HepG2 (cell line): ENCODE measurements around the gene SLC22A7. TPM values are rescaled to one million over a fixed set of nuclear protein-coding genes. Genes with fewer than 3 reads are reported as not detected.
A peak's percentile ranks its signal among the peaks of the same experiment; 100 is the strongest.

Experiments
- AGO2 ChIP-seq: fragments of 200-400 bp; formaldehyde crosslinking; optimal IDR thresholded peaks from 2 replicates; pipeline ENCODE3; 2017; ENCODE audit warnings: mild to moderate bottlenecking, low read depth, low read length, moderate library complexity
- EZH2 ChIP-seq: conservative IDR thresholded peaks from 2 replicates; pipeline ENCODE4 v1.6.1; 2012; ENCODE audit warnings: mild to moderate bottlenecking, low read depth, low read length, moderate library complexity
- HMGA1 ChIP-seq: sonication (generic); formaldehyde crosslinking; conservative IDR thresholded peaks from 2 replicates; pipeline ENCODE4 v1.4.0; 2020; ENCODE audit warnings: missing genetic modification reagents
- HNRNPH1 ChIP-seq: fragments of 200-400 bp; formaldehyde crosslinking; optimal IDR thresholded peaks from 2 replicates; pipeline ENCODE3; 2017; ENCODE audit warnings: mild to moderate bottlenecking, low read depth, low read length
- KLF13 ChIP-seq: sonication (generic); formaldehyde crosslinking; IDR thresholded peaks from 2 replicates; pipeline ENCODE4 v1.4.0; 2020; ENCODE audit warnings: mild to moderate bottlenecking, missing genetic modification reagents
- NFE2L2 ChIP-seq: fragments of 150-350 bp; IDR thresholded peaks from 2 replicates; pipeline ENCODE4 v1.6.1; 2014; ENCODE audit warnings: low read length
- PITX1 ChIP-seq: sonication (generic); formaldehyde crosslinking; IDR thresholded peaks from 2 replicates; pipeline ENCODE4 v1.5.1; 2020; ENCODE audit warnings: mild to moderate bottlenecking, missing genetic modification reagents
- SOX5 ChIP-seq: IDR thresholded peaks from 2 replicates; pipeline ENCODE4 v1.6.1; 2016; ENCODE audit warnings: borderline replicate concordance
- SYNCRIP ChIP-seq: fragments of 200-400 bp; formaldehyde crosslinking; IDR thresholded peaks from 2 replicates; pipeline ENCODE4 v1.6.1; 2018; ENCODE audit warnings: mild to moderate bottlenecking, low read depth, low read length; ENCODE audit not compliant: insufficient read depth
- TBX2 ChIP-seq: sonication (generic); formaldehyde crosslinking; IDR thresholded peaks from 2 replicates; pipeline ENCODE4 v1.5.0; 2020; ENCODE audit warnings: missing genetic modification reagents, mild to moderate bottlenecking, borderline replicate concordance
- ZBTB39 ChIP-seq: sonication (generic); formaldehyde crosslinking; IDR thresholded peaks from 2 replicates; pipeline ENCODE4 v1.5.0; 2020; ENCODE audit warnings: missing genetic modification reagents
- ZFP62 ChIP-seq: sonication (generic); formaldehyde crosslinking; IDR thresholded peaks from 2 replicates; pipeline ENCODE4 v1.4.0; 2020; ENCODE audit warnings: missing genetic modification reagents
- ZNF280B ChIP-seq: sonication (generic); formaldehyde crosslinking; IDR thresholded peaks from 2 replicates; pipeline ENCODE4 v1.5.0; 2020; ENCODE audit warnings: missing genetic modification reagents, mild to moderate bottlenecking, borderline replicate concordance
- ZNF7 ChIP-seq: IDR thresholded peaks from 2 replicates; pipeline ENCODE4 v1.6.1; 2016; ENCODE audit warnings: missing biosample characterization, missing genetic modification reagents
- ZNF784 ChIP-seq: sonication (generic); formaldehyde crosslinking; IDR thresholded peaks from 2 replicates; pipeline ENCODE4 v1.5.1; 2020; ENCODE audit warnings: missing genetic modification reagents, mild to moderate bottlenecking, borderline replicate concordance
- polyA plus RNA-seq, 8 experiments: library from polyadenylated mRNA; depleted of rRNA in 3 of 8; stranded (reverse) in 7 of 8; unstranded in 1 of 8; fragments of >200 nt; fragmentation: Illumina TruSeq in 4 of 8; extraction: Trizol in 4 of 8; gene quantifications; 2 replicates each; pipeline versions ENCODE4 v1.2.1 to v1.2.3, GENCODE V29; 2011 to 2016; ENCODE audit warnings: low read depth in 4 of 8, missing spikeins in 1 of 8, mixed read lengths in 1 of 8; ENCODE audit not compliant: insufficient read depth in 1 of 8
- total RNA-seq, 5 experiments: library from RNA; depleted of rRNA; stranded (reverse); fragments of >200 nt; fragmentation: Illumina TruSeq; extraction: Trizol; gene quantifications; 2 replicates each; pipeline ENCODE4 v1.2.3, GENCODE V29; 2016; ENCODE audit warnings: low read depth in 1 of 5
- TF ChIP-seq, protein P1 (sequence below): sonication (generic); formaldehyde crosslinking; IDR thresholded peaks from 2 replicates; pipeline ENCODE4 v1.5.0; 2020; ENCODE audit warnings: mild to moderate bottlenecking, missing genetic modification reagents, borderline replicate concordance

The SLC22A7 gene
- total and polyA plus RNA-seq, 2 of the 13 experiments (the other 11 are each of a cell fraction or from before 2014, with no cell fraction given): 5.3 to 22.6 TPM

DNA sequence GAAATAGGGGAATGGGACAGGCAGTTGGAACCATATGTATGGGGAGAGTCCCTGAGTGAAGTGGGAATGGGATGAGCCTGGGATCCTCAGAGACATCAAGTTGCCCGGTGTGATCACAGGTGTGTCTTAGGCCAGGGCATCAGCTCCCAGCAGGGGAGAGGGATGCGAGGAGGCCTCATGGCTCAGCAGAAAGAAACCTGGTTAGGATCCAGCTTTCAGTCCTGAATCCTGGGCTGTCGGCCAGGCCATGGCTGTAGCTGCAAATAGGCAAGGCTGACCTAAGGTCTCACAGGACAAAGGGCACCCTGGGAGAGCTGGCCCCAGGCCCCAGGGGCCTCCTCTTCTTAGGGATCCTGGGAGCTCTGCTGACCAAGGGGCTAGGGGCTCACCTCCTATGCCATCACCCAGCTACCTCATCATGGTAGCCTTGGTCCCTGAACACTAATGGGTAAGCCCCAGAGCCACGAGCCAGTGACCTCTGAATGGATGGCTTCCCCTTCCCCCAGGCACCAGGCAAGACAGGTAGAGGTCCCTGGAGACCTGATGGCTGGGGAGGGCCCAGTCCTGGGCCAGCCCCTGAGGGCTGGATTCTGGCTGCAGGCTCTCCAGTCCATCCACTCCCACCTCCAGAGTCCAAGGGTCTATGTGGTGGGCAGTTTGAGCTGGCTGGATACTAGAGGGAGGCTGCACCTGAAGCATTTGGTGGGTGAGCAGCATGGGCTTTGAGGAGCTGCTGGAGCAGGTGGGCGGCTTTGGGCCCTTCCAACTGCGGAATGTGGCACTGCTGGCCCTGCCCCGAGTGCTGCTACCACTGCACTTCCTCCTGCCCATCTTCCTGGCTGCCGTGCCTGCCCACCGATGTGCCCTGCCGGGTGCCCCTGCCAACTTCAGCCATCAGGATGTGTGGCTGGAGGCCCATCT, at the start of gene SLC22A7 (continued):
- TF ChIP-seq ZBTB39 (CRISPR knock-in tag): no peak
- TF ChIP-seq, protein P1, sequence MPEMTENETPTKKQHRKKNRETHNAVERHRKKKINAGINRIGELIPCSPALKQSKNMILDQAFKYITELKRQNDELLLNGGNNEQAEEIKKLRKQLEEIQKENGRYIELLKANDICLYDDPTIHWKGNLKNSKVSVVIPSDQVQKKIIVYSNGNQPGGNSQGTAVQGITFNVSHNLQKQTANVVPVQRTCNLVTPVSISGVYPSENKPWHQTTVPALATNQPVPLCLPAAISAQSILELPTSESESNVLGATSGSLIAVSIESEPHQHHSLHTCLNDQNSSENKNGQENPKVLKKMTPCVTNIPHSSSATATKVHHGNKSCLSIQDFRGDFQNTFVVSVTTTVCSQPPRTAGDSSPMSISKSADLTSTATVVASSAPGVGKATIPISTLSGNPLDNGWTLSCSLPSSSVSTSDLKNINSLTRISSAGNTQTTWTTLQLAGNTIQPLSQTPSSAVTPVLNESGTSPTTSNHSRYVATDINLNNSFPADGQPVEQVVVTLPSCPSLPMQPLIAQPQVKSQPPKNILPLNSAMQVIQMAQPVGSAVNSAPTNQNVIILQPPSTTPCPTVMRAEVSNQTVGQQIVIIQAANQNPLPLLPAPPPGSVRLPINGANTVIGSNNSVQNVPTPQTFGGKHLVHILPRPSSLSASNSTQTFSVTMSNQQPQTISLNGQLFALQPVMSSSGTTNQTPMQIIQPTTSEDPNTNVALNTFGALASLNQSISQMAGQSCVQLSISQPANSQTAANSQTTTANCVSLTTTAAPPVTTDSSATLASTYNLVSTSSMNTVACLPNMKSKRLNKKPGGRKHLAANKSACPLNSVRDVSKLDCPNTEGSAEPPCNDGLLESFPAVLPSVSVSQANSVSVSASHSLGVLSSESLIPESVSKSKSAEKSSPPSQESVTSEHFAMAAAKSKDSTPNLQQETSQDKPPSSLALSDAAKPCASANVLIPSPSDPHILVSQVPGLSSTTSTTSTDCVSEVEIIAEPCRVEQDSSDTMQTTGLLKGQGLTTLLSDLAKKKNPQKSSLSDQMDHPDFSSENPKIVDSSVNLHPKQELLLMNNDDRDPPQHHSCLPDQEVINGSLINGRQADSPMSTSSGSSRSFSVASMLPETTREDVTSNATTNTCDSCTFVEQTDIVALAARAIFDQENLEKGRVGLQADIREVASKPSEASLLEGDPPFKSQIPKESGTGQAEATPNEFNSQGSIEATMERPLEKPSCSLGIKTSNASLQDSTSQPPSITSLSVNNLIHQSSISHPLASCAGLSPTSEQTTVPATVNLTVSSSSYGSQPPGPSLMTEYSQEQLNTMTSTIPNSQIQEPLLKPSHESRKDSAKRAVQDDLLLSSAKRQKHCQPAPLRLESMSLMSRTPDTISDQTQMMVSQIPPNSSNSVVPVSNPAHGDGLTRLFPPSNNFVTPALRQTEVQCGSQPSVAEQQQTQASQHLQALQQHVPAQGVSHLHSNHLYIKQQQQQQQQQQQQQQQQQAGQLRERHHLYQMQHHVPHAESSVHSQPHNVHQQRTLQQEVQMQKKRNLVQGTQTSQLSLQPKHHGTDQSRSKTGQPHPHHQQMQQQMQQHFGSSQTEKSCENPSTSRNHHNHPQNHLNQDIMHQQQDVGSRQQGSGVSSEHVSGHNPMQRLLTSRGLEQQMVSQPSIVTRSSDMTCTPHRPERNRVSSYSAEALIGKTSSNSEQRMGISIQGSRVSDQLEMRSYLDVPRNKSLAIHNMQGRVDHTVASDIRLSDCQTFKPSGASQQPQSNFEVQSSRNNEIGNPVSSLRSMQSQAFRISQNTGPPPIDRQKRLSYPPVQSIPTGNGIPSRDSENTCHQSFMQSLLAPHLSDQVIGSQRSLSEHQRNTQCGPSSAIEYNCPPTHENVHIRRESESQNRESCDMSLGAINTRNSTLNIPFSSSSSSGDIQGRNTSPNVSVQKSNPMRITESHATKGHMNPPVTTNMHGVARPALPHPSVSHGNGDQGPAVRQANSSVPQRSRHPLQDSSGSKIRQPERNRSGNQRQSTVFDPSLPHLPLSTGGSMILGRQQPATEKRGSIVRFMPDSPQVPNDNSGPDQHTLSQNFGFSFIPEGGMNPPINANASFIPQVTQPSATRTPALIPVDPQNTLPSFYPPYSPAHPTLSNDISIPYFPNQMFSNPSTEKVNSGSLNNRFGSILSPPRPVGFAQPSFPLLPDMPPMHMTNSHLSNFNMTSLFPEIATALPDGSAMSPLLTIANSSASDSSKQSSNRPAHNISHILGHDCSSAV (CRISPR knock-in tag): peak; percentile 78; the same call in 1 of the 2 replicates
- TF ChIP-seq ZNF7 (CRISPR knock-in tag): no peak
- TF ChIP-seq SOX5: peak; percentile 48
- TF ChIP-seq KLF13: no peak
- no peak for TF ChIP-seq HMGA1
- no peak for TF ChIP-seq SYNCRIP
- TF ChIP-seq NFE2L2: no peak
- TF ChIP-seq ZNF280B: peak; percentile 94
- TF ChIP-seq TBX2 (CRISPR knock-in tag): no peak
- no peak for TF ChIP-seq EZH2
- TF ChIP-seq PITX1 (CRISPR knock-in tag): peak; percentile 61
- TF ChIP-seq ZFP62: no peak
- peak; percentile 42 for TF ChIP-seq AGO2
- TF ChIP-seq HNRNPH1: no peak
- TF ChIP-seq ZNF784: no peak
